CD4-positive, alpha-beta T cell treated with Interleukin-6 for 4 hours (primary cell): ENCODE results near the gene LYAR.

Experiments used
- DNase-seq: peaks from one replicate; pipeline ENCODE4 v3.0.0-alpha.2; 2020; ENCODE audit warnings: mixed read lengths

Gene LYAR

DNA sequence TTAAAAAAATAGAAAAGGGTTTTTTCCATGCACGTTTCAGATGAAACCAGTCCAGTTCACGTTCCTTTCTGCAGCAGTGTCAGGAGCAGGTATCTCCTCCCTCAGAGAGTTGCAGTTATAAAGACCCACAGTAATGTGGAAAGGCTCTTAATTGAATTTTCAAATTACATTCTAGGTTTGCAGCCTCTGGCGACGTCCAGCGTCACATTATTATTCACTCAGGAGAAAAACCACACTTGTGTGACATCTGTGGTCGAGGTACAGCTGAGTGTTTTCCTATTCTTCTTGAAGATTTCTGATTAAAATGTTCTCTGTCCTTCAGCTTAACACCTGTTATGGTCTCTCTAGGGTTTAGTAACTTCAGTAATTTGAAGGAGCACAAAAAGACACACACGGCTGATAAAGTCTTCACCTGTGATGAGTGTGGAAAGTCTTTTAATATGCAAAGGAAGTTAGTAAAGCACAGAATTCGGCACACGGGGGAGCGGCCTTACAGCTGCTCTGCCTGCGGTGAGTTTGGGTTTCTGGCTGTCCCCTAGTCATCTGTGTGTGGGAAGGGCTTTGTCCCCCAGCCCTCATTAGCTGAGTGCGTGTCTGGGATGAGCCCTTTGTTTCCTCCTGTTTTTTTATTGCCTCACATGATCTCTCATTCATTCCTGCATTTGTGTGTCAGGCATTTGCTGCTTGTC is 25.7 kb upstream of the LYAR start:
- DNase-seq = no peak

- no peak for DNase-seq
These were observed 21.2 kb upstream of the LYAR start for GRCh38 chr4:4311193-4311592.

GRCh38 chr4:4308800-4309441 is 19.0 kb upstream of the LYAR start:
- DNase-seq = no peak

- no peak for DNase-seq
These were observed 17.0 kb upstream of the LYAR start for GRCh38 chr4:4306920-4307319.

DNA sequence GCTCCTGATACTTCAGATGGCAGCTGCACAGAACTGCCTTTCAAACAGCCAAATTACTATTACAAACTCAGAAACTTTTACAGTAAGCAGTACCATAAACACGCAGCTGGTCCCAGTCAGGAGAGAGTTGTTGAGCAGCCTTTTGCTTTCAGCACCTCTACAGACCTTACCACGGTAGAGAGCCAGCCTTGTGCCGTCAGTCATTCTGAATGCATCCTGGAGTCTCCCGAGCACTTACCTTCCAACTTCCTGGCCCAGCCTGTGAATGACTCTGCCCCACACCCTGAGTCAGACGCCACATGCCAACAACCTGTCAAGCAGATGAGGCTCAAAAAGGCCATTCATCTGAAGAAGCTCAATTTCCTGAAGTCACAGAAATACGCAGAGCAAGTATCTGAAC is 12.5 kb upstream of the LYAR start:
- DNase-seq = no peak

DNA sequence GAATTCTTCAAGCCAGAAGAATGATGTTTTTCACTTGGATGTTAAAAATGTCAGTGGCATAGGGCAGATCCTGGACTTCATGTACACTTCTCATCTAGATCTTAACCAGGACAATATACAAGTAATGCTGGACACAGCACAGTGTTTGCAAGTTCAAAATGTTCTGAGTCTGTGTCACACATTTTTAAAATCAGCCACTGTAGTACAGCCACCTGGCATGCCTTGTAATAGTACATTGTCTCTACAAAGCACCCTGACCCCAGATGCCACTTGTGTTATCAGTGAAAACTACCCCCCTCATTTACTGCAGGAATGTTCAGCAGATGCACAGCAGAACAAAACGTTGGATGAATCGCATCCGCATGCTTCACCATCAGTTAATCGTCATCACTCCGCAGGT is 12.0 kb upstream of the LYAR start:
- no peak for DNase-seq

- no peak for DNase-seq
These were observed 9.1 kb upstream of the LYAR start for GRCh38 chr4:4299006-4299405.

- no peak for DNase-seq
These were observed 6.4 kb upstream of the LYAR start for GRCh38 chr4:4296283-4296846.

- DNase-seq = no peak
These were observed 3.3 kb upstream of the LYAR start for GRCh38 chr4:4293279-4293678.

DNA sequence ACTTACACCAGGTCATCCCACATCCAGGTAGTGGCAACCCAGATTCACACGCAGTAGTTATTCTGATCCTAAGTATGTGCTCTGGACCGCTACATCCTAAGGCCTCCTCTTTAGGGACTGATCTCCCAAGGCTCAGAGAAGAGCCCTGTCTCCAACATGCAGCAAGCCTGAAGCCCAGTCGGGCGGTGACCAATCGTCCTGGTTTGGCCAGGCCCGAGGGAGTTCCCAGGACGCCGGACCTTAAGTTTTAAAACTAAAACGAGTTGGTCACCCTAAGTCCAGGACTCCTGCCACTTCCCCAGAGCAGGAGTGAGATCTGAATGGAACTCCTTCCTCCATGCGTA is 385 bp downstream of the LYAR start:
- DNase-seq = no peak

DNA sequence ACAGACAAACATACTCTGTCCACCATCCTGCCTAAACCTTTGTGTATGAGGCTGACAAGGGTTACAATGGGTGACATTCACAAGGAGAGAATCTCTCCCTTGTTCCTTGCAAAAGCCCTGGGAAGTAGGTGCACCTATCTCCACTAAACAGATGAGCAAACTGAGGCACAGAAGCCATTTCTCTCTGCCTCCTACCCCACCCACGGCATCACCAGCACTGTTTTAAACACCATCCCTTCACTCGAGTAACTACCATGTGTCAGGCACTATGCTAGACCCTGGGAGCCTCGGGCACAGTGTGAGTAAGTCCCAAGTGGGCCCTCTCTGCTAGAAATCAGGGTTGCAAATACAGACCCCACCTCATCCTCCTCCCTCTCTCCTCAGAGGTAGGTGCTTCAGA is 899 bp downstream of the LYAR start:
- DNase-seq = no peak

DNA sequence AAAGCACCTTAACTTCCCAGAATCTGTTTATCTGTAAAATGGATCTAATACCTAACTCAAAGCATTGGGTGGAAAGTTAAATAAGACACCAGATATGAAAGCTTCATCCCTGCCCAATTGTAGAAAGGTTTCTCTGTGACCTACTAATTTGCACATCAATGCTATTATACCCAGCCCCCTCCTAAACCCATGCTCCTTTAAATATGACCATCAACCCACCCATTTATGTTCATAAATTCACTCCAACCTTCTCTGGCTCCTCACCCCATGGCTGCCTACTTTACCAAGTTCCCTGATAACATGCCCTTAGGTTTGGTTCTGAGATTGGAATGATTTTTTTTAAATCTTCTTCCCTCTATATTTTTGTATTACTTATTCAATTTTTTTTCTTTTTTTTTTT is 1.9 kb downstream of the LYAR start:
- DNase-seq = no peak

- no peak for DNase-seq
These were observed 4.9 kb downstream of the LYAR start for GRCh38 chr4:4284827-4285618.

- no peak for DNase-seq
These were observed 8.2 kb downstream of the LYAR start for GRCh38 chr4:4281787-4282186.

DNA sequence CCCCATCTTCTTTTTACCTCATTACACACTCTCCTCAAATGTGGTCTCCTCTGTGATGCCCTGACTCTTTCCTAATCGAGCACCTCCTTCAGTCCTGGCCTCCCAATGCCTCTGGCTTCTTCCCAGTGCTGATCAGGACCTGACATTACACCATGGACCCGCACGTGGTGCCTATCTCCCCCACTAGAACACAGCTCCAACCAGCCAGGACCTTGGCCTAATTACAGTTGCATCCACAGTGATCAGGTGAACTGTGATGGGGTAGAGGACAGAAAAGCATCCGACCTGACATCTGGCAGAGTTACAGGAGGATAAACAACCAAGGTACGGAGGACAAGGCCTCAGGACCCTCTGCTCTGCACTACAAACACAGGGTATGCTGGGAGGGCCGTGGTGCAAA is 12.4 kb downstream of the LYAR start:
- DNase-seq = no peak

- no peak for DNase-seq
These were observed 15.7 kb downstream of the LYAR start for GRCh38 chr4:4274226-4274625.

DNA sequence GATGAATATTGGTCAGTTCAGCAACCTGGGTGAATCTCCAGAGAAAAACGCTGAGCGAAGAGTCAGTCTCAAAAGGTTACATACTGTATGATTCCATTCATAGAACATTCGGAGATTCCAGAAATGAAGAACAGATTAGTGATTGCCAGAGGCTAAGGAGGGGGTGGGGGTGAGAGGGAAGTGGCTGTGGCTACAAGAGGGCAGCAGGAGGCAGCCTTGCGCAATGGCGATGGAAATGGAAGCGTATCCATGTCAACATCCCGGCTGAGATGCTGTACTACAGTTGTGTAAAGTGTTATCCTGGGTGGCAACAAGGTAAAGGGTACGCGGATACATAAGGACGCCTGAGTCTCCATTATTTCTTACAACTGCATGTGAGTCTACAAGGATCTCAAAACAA is 18.0 kb downstream of the LYAR start:
- DNase-seq = no peak

- DNase-seq = no peak
These were observed 19.4 kb downstream of the LYAR start for GRCh38 chr4:4270529-4270928.

DNA sequence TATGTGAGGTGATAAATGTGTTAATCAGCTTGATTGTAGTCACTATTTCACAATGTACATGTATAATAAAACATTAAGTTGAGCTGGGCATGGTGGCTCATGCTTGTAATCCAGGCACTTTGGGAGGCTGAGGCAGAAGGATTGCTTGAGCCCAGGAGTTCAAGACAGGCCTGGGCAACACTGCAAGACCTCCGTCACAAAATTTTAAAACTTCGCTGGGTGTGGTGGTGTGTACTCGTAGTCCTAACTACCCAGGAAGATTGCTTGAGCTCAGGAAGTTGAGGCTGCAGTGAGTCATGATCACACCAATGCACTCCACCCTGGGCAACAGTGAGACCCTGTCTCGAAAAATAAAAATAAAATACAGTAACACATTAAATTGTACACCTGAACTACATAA is 20.1 kb downstream of the LYAR start:
- DNase-seq = peak; percentile 44

DNA sequence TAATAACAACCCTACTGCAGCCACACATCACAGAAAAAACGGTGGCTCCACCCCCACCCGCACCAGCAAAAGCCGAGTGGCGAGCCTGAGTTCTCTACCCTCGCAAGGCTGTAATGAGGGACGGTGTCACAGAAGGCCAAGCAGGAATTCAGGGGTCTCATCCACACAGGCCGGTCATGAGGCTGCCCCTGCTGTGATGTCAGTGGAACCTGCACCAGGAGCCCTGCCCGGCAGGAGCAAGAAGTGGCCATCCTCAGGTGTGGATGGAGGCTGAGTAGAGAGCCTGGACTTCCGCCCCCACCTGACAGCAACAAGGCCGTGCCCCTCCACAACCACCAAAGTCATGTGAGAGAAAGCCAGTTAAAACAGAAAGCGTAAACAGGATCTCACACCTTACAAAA is 20.6 kb downstream of the LYAR start:
- peak; percentile 53 for DNase-seq

DNA sequence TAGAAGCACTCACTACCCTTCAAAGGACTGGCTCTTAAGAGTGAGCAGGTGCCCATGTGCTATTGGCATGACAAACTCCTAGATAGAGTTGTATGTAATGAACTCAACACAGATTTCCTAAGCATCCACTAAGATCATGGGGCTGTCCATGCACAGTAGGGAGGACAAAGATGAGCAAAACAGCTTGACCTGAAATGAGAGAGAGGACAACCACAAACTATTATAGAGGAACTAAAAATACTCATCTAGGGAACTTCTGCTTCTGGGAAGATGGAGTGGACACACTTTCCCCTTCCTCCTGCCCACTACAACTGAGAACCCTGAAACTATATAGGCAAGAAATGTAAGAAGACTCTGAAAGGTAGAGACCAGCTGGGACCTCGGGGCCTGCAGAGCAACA is 21.2 kb downstream of the LYAR start:
- DNase-seq = no peak

- DNase-seq = no peak
These were observed 22.0 kb downstream of the LYAR start for GRCh38 chr4:4267981-4268380.

DNA sequence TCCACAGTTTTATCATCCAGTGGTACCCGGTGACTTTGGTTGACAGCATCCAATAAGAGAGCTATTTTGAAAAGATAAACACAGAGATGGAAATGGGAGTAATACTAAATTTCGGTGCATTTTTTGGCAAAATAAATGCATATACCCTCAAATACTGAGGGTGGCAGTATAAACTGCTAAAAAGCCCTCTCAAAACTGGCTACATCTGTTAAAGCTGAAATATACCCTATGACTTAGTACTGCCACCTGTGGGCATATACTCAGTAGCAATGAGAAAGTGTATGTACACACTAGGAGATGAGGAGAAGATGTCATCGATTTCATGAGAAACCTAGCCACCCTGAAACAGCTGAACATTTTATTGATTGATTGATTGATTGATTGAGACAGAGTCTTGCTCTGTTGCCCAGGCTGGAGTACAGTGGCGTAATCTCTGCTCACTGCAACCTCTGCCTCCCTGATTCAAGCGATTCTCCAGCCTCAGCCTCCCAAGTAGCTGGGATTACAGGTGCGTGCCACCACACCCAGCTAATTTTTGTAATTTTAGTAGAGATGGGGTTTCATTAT is 29.7 kb downstream of the LYAR start:
- peak; percentile 15 for DNase-seq
